ENCODE measurements around the gene CAMK2D.

DNA sequence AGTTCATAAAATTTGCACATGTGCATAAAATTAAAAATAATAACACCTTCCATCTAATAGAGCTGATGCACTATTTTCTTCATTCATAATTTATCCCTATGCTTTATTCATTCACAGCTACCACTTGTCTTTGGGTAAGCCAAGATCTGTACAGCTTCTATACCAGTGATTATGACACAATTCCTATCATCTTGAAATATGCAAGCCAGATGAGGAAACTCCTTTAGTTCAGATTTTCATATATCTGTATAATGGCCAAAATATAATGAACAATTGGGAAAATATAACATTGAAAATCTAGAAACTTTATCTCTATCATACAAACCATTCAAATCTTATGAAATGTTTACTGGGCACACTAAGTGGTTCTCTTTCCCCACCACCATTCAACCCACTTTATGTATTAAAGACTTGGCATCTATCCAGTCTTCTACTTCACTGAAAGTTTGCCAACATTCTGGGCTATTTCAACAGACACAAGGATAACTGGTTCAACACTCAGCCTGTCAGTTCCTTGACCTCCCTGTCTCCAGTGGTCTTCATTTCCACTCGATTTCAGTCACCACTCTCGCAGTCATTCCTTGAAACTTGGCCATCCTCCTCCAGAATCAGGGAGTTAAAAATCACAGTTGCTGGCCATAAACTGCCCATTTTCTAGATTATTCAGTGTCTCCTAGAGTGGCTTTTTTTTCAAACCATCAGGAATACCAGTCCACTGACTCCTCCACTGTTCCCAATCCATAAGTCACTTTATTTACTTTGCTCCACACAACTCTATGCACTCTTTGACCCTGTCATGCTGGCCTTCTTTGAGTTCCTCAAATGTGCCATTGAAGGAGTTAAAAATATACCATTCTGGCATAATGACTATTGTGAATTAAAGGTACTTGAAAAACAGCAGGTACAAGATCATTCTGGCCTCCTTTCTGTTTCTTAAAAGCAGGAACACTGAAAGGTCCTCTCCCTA is 85.5 kb downstream of the CAMK2D start:
- TF ChIP-seq SIN3A (IDR thresholded peaks at IDR 0.05; ENCODE audit: borderline replicate concordance, insufficient read depth, low read length): no peak
- TF ChIP-seq POLR2AphosphoS5 (IDR thresholded peaks at IDR 0.05; ENCODE audit: low read depth, low read length): no peak

Measured in PFSK-1 (cell line).